Measurements from ENCODE around the gene TFF3. TPM values are rescaled to one million over a fixed set of nuclear protein-coding genes. Genes with fewer than 3 reads are reported as not detected.

The TFF3 gene
- total RNA-seq, 4 donors from 2014 or later, result 0.64 to 4.7 (median 0.89) TPM

DNA sequence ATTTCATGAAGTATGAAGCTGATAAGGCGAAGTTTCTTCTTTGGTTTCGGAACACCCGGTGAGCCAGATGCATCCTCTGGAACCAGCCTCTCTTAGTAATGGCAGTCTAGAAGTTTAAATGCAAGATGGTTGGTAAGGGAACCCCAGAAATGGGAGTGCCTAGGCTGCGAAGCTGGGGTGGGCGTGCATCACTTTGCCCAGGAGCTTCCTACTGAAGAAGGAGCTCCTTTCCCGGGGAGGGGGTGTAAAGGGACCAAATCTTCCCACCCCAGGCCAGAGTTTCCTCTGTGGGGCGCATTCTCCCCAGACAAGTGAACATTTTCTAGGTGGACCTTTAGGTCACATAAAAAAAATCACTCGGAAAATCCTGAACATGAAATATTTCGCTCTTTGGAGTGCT is 31.2 kb upstream of the TFF3 start:
- H3K27me3 ChIP-seq, result peaks cover 0 to 6% (median 0%) of the 10 kb centered on the region in 3 donors
- TF ChIP-seq CTCF (IDR thresholded peaks at IDR 0.05 in 4 of 5, conservative IDR thresholded peaks at IDR 0.05 in 1 of 5) (no peak), POLR2A (IDR thresholded peaks at IDR 0.05) (no peak)
- DNase-seq (no peak), ATAC-seq (no peak)
- in situ Hi-C loops (cut with MboI; ENCODE audit: low sequenced_read_pairs in 4 of 4), result loop anchor here in 1 of 4 donors (25.0 kb wide), 1 partner anchor 91 kb away; no protein-coding TSS in a partner anchor
- no peak overlapping the region for H3K4me3 ChIP-seq
- no peaks in the 10 kb centered on the region for H3K9me3 ChIP-seq
- intact Hi-C loops (cut with DNase I; ENCODE audit: low total_unique reads), result no loop called here
- H3K4me1 ChIP-seq, result no peaks in the 10 kb centered on the region
- H3K27ac ChIP-seq, result no peak overlapping the region
- no peaks in the 10 kb centered on the region for H3K36me3 ChIP-seq

GRCh38 chr21:42344631-42345030 is 29.4 kb upstream of the TFF3 start:
- H3K4me1 ChIP-seq, result no peaks in the 10 kb centered on the region
- H3K4me3 ChIP-seq, result no peak overlapping the region
- DNase-seq (no peak), ATAC-seq (no peak)
- no peak overlapping the region for H3K27ac ChIP-seq
- no peaks in the 10 kb centered on the region for H3K36me3 ChIP-seq
- peaks cover 0 to 6% (median 0%) of the 10 kb centered on the region in 3 donors for H3K27me3 ChIP-seq
- H3K9me3 ChIP-seq, result no peaks in the 10 kb centered on the region
- TF ChIP-seq POLR2A (IDR thresholded peaks at IDR 0.05) (no peak), CTCF (IDR thresholded peaks at IDR 0.05 in 4 of 5, conservative IDR thresholded peaks at IDR 0.05 in 1 of 5) (no peak)
- in situ Hi-C loops (cut with MboI; ENCODE audit: low sequenced_read_pairs in 4 of 4), result loop anchor here in 1 of 4 donors (25.0 kb wide), 1 partner anchor 93 kb away; no protein-coding TSS in a partner anchor
- intact Hi-C loops (cut with DNase I; ENCODE audit: low total_unique reads), result no loop called here

GRCh38 chr21:42343963-42344510 is 28.8 kb upstream of the TFF3 start:
- no peak overlapping the region for H3K4me3 ChIP-seq
- H3K27ac ChIP-seq, result no peak overlapping the region
- peaks cover 0 to 6% (median 0%) of the 10 kb centered on the region in 3 donors for H3K27me3 ChIP-seq
- in situ Hi-C loops (cut with MboI; ENCODE audit: low sequenced_read_pairs in 4 of 4) (loop anchor here in 1 of 4 donors (25.0 kb wide), 1 partner anchor 93 kb away; no protein-coding TSS in a partner anchor), intact Hi-C loops (cut with DNase I; ENCODE audit: low total_unique reads) (no loop called here)
- no peaks in the 10 kb centered on the region for H3K9me3 ChIP-seq
- ATAC-seq (no peak), DNase-seq (no peak)
- TF ChIP-seq CTCF (IDR thresholded peaks at IDR 0.05 in 4 of 5, conservative IDR thresholded peaks at IDR 0.05 in 1 of 5), result no peak
- TF ChIP-seq POLR2A (IDR thresholded peaks at IDR 0.05), result no peak
- H3K4me1 ChIP-seq, result no peaks in the 10 kb centered on the region
- no peaks in the 10 kb centered on the region for H3K36me3 ChIP-seq

DNA sequence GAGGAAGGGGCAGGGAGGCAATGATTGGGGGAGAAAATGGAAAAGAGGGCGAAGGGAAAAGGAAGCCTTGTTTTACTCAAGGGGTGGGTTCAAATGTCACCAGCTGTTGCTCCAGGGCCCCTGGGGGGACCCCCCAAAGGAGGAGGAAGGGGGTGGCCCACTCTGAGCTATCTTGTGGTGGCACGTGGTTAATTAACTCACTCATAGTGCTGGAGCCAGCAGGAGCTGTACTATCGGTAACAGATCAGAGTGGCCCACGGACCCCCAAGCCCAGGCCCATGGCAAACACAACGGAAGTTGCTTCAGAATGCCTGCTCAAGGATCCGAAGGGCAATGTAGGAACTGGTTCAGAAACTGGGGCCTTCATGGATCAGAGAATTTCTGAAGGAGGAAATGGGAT is 28.3 kb upstream of the TFF3 start:
- no peak overlapping the region for H3K4me3 ChIP-seq
- no peak overlapping the region for H3K27ac ChIP-seq
- no peaks in the 10 kb centered on the region for H3K4me1 ChIP-seq
- H3K27me3 ChIP-seq, result peaks cover 0 to 6% (median 0%) of the 10 kb centered on the region in 3 donors
- H3K36me3 ChIP-seq, result no peaks in the 10 kb centered on the region
- intact Hi-C loops (cut with DNase I; ENCODE audit: low total_unique reads) (no loop called here), in situ Hi-C loops (cut with MboI; ENCODE audit: low sequenced_read_pairs in 4 of 4) (loop anchor here in 1 of 4 donors (25.0 kb wide), 1 partner anchor 94 kb away; no protein-coding TSS in a partner anchor)
- no peak for DNase-seq
- TF ChIP-seq CTCF (IDR thresholded peaks at IDR 0.05 in 4 of 5, conservative IDR thresholded peaks at IDR 0.05 in 1 of 5) (no peak), POLR2A (IDR thresholded peaks at IDR 0.05) (no peak)
- H3K9me3 ChIP-seq, result no peaks in the 10 kb centered on the region
- ATAC-seq, result no peak
